ENCODE results near the gene SMAD7.

The SMAD7 gene

GRCh38 chr18:48950536-48951447 lies at the start of gene SMAD7:
TSS of gene SMAD7 (minus strand) at chr18:48950965. CDS start at chr18:48950424, 541 bp downstream.
- no peak for DNase-seq (ENCODE audit: low spot score)

DNA sequence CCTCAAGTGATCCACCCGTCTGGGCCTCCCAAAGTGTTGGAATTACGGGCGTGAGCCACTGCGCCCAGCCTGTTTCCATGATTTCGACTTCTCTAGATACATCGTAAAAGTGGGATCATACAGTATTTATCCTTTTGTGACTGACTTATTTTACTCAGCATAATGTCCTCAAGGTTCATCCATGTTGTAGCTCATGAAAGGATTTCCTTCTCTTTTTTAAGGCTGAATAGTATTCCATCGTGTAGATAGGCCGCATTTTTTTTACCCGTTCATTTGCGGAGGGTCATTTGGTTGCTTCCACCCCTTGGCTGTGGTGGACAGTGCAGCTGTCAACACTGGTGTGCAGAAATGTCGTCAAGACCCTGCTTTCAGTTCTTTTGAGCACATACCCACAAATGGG lies 48.8 kb upstream of the SMAD7 start:
- DNase-seq (ENCODE audit: low spot score) = no peak

DNA sequence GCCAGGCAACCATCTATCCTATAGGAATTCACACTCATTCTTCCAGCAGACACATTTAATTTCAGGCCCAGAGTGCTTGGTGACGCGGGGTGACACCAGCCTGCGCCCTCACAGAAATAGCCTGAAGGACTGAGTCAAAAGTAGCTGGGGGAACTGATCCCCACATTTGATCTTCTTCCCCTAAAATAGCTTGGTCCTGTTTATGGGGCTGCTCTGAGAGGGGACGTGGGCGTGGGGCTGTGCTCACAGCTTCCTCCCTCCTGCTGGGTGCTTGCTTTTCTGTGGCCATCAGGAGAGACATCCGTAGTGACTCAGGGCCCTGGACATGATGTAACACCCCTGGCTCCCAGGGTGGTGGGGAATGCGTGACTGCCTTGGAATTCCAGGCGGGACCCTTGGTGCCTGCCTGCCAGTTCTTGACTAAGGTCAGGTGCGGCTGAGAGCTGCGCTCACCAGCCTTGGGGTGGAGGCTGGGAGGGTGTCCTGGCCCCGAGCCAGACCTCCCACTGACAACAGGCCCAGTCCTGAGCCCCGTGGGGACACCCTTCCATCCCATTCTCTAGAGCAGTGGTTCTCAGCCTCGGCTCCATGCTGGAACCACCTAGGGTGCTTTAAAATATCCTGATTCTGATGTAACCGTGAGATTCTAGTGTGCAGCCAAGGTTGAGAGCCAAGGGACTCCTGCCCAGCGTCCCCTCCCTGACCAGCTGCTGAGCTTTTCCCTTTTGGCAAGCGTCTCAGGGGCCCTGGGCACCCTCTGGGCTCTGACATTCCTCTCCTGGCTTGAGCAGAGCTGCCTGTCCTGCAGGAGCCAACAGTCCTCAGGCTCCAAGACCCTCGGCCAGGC lies 47.4 kb upstream of the SMAD7 start:
- DNase-seq (ENCODE audit: low spot score) = peak; percentile 91

DNA sequence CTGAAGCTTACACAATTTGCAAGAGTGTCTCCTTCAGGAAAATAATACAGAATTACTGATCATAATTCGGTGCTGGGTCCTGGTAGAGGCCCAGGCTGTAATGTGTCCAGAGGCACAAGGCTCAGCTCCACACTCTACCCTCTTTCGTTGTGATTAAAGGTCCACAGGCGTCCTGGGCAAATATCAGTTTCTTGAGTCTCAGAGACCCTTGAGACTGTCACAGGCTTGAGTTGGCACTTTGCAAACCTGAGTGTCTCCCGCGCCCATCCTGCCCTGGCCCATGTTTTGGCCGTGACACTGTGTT lies 46.9 kb upstream of the SMAD7 start:
- DNase-seq (ENCODE audit: low spot score) = no peak

DNA sequence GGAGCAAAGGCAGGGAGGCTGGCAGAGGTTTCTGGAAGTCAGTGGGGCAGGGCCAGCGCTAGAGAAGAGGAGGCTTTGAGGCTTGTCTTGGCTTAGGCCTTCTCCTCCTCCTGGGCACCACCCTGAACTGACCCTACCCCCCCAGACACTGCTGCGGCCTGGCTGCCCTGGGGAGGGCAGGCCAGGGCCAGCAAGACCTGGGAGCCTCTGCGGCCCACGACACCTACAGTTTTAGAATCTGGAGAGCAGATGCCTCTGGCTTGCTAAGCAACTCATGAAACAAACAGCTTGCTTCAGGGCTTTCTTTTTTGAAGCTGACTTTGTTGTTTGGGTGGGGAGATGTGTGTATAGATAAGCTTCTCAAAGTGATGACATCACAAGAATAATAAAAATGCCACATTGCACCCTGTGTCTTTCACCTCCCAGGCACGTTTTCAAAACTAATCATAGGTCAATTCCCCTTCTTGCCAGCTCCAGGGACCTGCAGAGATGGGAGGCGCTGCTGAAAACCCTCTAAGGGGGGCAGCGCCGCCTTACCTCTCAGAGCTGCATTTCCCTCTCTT lies 46.2 kb upstream of the SMAD7 start:
- DNase-seq (ENCODE audit: low spot score) = peak; percentile 46

- DNase-seq (ENCODE audit: low spot score) = no peak
Observed at GRCh38 chr18:48996041-48996440, 45.3 kb upstream of the SMAD7 start.

- DNase-seq (ENCODE audit: low spot score) = no peak
Observed at GRCh38 chr18:48994926-48995835, 44.4 kb upstream of the SMAD7 start.

GRCh38 chr18:48994044-48994651 lies 43.4 kb upstream of the SMAD7 start:
- peak; percentile 66 for DNase-seq (ENCODE audit: low spot score)

- peak; percentile 53 for DNase-seq (ENCODE audit: low spot score)
Observed at GRCh38 chr18:48993586-48993985, 42.8 kb upstream of the SMAD7 start.

DNA sequence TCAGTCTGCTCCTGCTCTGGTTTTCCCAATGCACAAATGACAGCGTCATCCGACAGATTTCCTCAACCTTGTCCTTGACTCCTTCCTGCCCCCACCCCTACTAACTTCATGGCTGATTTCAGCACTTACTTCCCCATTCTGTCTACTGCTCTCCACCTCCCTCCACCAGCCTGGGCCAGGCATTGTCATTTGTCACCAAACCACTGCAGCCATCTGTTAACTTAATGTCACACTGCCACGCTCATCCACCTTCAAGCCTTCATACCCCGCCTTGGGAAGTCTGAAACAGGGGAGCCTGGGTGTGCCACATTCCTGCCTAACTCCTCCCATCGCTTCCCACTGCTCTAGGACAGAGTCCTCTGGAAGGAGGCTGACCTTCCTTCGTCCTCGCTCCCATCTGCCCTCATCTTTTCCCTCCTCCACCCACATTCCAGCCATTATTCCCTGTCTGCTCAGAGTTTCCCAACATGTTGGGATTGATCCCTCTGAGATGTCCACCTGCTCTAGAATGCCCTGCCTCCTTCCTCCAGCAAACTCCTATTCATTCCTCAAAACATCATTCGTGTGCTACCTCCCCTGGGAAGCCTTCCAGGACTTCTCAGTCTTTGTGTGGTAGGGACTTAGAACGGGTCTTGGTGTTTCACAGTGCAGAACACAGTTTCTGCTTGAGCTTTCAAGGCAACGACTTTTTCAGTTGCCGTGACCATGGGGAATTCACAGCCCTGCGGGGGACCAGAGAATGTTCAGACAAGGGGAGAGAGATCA lies 42.2 kb upstream of the SMAD7 start:
- no peak for DNase-seq (ENCODE audit: low spot score)

DNA sequence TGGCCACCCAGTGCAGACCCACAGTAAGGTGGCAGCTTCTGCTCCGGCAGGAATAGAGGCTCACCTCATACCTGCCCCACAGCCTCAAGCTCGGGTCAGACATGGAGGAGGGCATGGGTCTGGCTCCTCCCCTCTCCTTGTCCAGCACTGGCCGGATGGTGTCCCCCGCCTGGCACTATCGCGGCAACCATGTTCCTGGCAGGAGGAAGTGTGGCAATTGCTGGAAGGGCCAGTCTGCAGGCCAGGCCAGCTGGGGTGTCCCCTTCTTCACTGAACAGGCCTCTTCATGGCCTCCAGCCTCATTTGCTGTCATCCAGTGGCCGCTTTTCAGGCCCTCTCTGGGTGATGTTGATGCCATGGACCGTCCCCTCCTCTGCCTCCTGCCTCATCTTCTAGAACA lies 41.4 kb upstream of the SMAD7 start:
- DNase-seq (ENCODE audit: low spot score) = no peak

DNA sequence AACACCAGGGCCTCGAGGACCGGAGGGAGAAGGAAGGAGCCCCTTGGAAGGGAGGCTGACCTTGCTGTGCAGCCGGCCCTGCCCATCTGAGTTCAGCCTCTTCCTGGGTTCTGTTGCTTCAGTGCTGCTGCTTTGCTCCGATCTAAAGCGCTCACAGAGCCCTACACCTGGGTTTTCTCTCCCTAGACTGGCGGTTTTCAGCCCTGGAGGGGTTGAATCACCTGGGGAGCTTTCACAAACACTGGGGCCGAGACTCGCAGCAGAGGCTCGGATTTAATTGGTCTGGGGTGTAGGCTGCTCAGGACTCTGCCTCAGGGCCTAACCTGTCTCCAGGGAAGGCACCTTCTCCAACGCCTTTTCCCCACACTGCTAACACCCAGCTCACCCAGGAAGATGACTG lies 40.9 kb upstream of the SMAD7 start:
- DNase-seq (ENCODE audit: low spot score) = no peak

DNA sequence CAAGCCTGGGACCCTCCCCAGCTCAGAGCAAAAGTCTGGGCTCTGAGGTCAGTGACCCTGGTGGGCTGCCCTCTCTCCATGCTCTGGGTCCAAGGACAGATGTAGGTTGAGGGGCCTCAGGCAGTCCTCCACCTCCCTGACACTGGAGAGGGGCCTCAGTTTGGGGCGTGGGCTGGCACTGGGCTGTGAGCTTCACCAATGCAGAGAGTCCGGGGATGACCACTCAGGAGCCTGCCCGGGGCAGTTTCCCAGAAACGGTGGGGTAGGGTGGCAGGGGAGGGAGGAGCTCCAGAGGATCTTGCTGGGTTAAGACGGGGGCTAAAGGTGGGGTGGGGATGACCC lies 40.5 kb upstream of the SMAD7 start:
- no peak for DNase-seq (ENCODE audit: low spot score)

- DNase-seq (ENCODE audit: low spot score) = peak; percentile 78
Observed at GRCh38 chr18:48990481-48991318, 39.9 kb upstream of the SMAD7 start.

DNA sequence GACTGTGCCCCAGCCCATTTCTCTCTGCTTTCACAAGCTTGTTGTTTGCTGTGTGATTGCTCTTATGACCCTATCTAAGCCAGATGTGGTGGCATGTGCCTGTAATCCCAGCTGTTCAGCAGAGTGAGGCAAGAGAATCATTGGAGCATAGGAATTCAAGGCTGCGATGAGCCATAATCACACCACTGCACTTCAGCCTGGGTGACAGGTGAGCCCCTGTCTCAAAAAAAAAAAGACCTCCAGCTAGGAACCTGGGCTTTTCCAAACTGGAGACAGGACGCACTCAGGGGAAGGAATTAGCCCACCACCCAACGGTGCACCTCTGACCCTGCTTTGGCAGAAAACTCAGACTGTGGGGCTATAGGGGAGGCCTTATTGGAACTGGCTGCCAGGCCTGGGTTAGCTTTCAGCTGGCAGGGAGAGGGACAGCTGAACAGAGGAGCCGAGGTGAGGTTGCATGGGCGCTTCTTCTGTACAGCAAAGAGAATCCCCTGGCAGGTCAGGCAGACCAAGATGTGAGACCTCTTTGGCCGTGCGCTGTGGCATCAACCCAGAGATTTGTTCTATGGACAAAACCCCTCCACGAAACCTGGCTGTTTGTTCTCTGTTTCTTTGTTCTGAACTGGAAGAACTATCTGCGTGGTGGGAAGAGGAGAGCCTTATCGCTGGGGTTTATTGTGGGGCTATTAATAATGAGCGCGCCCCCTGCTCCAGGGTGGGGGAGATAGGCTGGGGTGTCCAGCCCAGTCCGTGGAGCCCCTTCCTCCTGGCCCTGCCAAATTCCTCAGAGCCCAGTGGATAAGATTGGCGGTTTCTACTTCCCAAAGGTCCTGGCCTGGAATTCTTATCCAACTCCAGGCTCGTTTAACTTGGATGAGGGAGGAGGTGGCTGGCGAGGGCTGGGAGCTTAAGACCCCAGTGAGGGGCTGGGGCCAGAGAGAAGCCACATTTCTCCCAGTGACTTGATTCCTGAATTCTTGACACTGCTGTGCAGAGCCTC lies 38.8 kb upstream of the SMAD7 start:
- no peak for DNase-seq (ENCODE audit: low spot score)

DNA sequence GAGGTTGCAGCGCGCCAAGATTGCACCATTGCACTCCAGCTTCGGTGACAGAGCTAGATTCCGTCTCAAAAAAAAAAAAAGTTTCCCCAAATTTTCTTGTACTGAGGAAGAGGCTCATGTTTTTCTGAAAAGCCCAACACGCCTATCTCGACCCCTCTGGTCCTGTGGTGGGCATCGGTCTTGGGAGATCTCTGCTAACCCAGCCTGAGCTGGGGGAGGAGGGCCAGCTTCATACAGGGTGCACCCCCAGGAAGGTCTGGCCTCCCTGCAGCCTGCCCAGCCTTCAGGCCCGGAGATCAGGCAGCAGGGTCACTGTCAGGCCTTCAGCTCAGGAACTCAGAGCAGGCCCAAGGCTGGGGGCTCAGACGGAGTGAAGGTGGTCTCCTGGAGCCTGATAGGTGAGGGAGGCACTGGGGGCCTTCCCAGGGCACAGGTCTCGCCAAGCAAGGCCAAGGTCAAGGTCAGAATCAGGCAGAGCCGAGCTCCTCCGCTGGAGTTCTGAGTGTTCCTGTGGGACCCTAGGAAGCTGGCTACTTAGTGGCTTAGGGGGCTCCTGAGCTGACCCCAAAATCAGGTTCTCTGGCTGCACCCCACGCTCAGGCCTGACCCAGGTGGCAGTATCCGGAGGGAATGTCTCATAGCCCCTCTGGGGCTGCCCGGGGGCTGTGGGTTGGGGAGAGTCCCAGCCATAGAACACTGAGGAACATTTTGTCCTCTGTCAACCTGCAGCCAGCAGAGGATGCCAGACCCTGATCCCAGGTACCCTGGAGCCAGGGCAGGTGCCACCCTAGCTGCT lies 37.9 kb upstream of the SMAD7 start:
- DNase-seq (ENCODE audit: low spot score) = no peak

DNA sequence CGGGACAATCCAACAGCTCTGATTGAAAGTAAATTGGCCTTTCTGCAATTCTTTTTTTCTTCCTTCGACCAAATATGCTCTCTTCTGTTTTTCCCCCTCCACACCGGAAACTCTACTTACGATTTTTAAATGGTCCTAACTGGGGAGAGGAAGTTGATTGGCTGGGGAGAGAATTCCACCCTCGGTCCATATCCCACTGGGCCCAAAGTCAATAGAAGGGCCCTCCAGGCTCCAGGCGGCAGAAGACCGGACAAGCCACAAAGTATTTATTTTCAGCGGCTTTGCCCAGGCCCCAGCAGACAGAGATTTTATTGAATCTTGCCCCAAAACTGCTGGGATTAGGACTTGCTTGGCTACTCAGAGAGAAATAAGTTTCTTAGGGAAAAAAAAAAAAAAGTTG lies 37.1 kb upstream of the SMAD7 start:
- no peak for DNase-seq (ENCODE audit: low spot score)

Measured in AG08396 (cell line).